GM18507 (cell line): ENCODE data around the gene MUC20.
"Not testable (repeated sequence)": the region's sequence is repeated elsewhere in the genome, so short reads cannot be mapped to it uniquely, and the experiment has no call there.

Source experiments
- DNase-seq: peaks from one replicate; pipeline ENCODE4 v3.0.0; 2011; ENCODE audit warnings: low read depth; ENCODE audit not compliant: insufficient read length; ENCODE audit errors: extremely low spot score
- FAIRE-seq: peaks from 2 replicates; lab custom pipeline; 2011; peaks lifted over from hg19 to GRCh38; lab: Jason Lieb, UNC

Gene MUC20

GRCh38 chr3:195763843-195764825, 43.4 kb downstream of the MUC20 start:
- FAIRE-seq: no peak

DNA sequence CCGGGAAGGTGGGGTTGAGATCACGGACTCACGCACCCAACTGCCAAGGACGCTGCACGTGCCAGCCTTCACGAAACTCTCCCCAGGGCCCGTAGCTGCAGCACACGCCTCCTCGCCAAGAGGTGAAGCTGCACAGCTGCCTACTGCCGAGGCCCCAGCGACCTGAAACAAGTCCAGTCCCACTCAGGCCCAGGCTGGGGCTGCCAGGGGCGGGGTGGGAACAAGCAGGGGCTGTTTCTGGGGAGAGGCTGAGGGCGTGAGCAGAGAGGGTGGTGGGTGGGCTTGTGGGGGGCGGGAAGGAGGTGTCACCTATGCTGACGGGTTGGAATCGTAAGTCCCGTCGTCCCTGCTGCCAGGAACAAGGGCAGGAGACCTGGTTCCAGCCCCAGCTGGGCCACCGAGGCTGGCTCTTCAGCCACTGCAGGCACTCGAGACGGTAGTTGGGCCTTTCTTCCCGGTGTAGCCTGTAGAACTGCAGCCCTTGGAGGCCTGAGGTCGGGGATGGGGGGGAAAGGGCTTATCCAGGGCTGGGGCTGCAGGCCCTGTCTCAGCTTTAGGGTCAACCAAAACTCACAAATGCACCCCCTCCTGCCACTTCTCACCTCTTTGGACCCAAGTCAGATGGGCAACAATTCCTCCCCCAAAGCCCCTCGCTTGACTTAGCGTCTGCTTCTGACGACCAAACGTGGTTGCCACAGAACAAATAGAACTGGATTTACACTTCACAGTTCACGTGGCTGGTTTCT, 44.4 kb downstream of the MUC20 start:
- FAIRE-seq: no peak
- DNase-seq: no peak

More at GRCh38 chr3:195763843-195764825, 43.4 kb downstream of the MUC20 start:
- DNase-seq: no peak

GRCh38 chr3:195766671-195767070, 45.9 kb downstream of the MUC20 start:
- FAIRE-seq (no peak), DNase-seq (no peak)

DNA sequence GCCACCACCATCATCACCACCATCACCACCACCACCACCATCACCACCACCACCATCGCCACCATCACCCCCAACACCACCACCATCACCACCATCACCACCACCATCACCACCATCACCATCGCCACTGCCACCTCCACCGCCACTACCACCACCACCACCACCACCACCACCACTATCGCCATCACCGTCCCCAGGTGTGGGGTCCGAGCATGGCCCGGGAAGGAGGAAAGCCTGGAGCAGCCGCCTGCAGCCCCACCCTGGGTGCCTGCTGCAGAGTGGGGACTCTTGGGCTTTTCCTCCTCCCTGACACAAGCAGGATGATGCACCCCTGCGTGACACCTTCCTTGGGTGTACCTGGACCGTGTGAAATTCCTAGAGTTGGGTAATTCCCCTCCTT, 47.0 kb downstream of the MUC20 start:
- no peak for DNase-seq
- FAIRE-seq: no peak

DNA sequence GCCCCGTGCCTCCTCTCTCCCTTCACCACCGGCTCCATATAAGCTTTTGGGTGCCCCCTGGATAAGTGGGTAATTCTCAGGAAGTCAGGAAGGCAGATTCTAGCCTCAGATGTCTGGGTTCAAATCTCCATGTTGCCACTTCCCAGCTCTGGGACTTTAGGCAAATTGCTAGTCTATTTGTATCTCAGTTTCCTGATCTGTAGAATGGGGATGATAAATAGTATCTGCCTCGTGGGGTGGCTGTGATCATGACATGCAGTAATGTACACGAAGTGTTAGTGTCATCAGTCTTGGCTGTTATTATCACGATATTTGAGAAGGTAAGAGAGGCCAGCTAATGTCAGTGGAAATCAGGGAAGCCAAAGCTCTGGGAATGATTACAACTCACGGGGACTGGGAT, 47.6 kb downstream of the MUC20 start:
- FAIRE-seq (no peak), DNase-seq (no peak)

DNA sequence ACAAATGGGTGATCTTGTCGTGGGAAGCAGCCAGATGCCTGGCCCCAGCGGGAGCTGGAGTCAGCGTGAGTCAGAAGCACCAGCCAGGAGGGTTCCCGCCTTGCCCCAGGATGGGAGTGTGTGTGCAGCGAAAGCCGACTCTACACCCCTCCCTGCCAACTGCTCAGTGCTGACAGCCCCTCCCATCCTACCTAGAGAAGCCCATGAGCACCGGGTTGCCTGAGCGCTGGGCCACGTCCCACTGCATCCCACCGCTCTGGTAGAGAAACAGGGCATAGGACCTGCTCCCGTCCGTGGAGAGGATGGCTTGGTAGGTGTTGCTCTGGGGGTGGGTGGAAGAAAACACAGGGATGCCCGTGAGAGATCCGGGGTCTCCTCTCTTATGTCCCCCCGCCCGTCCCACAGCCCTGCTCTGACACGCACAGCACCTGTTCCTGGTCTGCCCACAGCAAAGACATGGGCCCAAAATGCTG, 48.1 kb downstream of the MUC20 start:
- FAIRE-seq (no peak), DNase-seq (no peak)

- FAIRE-seq (no peak), DNase-seq (no peak)
Measured at GRCh38 chr3:195769551-195769950, 48.8 kb downstream of the MUC20 start.

GRCh38 chr3:195770081-195770840, 49.5 kb downstream of the MUC20 start:
- no peak for FAIRE-seq
- no peak for DNase-seq

GRCh38 chr3:195770841-195771645, 50.3 kb downstream of the MUC20 start:
- DNase-seq: not testable (repeated sequence)

GRCh38 chr3:195771646-195772300, 51.0 kb downstream of the MUC20 start:
- DNase-seq (no peak), FAIRE-seq (no peak)

More at GRCh38 chr3:195770841-195771645, 50.3 kb downstream of the MUC20 start:
- FAIRE-seq: not testable (repeated sequence)

DNA sequence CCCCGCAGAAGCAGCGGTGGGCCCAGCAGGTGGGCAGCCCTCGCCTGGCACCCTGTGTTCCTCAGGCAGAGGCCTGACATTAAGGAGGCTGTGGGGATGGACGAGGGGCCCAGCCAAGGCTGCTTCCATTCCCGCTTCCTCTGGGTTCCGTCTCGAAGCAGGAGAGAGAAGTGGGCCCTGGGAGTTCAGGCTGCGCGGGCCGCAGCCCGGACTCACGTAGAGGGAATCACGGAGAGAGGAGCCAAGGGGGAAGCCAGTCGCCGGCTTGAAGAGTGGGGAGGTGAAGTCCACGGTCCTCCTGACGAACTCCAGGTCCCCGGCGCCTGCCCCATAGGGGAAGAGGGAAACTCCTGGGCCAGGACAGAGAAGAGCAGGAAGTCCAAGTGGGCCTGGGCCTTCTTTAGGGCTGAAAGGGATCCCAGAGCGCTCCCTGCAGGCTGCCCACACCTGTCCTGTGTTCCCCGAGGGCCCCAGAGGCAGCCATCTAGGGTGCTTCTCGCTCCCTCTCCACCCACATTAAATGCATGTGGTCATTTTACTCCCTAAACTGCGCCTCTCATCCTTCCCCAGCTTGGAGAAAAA, 53.3 kb downstream of the MUC20 start:
- DNase-seq (no peak), FAIRE-seq (no peak)

DNA sequence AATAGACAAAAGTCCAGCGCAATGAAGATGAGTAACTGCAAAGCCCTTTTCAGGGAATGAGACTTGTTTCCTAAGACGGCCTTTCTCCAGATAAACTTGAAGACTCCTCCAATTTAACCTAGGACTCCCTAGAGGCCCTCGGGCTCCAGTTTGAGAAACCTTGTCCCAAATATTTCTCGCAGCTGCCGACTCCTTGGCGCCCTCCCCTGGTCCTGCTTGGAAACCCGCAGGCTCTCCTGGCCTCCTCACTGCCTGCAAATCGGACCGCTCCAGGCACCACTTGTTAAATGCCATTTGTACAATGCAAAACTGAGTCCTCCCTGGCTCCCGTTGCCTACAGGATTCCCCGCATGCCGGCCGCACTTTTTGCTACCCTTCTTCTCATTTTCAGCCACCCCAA, 54.1 kb downstream of the MUC20 start:
- FAIRE-seq: no peak
- DNase-seq: no peak

DNA sequence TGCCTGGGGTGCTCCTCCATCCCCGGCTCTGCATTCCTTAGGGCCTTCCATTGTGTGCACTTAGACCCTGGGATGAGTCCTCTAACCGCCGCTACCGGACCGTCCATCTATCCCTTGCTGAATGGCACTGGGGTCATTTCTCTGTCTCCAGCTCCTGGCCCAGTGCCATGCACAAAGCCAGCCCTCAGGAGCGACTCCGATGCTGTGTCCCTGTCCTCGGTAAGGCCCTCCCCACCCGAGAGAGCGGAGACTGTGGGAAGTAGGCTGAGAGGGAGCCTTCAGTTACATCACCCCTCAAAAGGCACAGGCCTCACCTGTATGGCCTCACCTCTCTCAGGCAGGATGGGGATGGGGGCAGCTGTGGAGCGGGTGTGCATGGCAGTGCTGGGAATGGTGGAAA, 57.2 kb downstream of the MUC20 start:
- no peak for DNase-seq
- no peak for FAIRE-seq

DNA sequence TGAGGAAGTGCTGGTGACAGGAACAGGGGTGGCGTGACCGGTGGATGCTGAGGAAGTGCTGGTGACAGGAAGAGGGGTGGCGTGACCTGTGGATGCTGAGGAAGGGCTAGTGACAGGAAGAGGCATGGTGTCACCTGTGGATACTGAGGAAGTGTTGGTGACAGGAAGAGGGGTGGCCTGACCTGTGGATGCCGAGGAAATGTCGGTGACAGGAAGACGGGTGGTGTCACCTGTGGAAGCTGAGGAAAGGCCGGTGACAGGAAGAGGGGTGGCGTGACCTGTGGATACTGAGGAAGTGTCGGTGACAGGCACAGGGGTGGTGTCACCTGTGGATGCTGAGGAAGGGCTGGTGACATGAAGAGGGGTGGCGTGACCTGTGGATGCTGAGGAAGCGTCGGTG, 60.5 kb downstream of the MUC20 start:
- not testable (repeated sequence) for DNase-seq, FAIRE-seq
